SK-N-SH treated with all-trans-retinoic acid at 6 μM for 48 hours (cell line): ENCODE measurements around the gene SCIN.

Source experiments
- ATAC-seq: fragments of 200-7000 bp; cut with Tn5 transposase; 3 replicates; pipeline ENCODE4 v1.9.1; 2020; ENCODE audit warnings: mild to moderate bottlenecking, moderate library complexity
- BACH2 ChIP-seq: fragments of 250-450 bp; sonication (Bioruptor Pico); IDR thresholded peaks from 2 replicates; pipeline ENCODE4 v1.9.0; 2021; ENCODE audit warnings: mild to moderate bottlenecking, borderline replicate concordance
- ESRRG ChIP-seq: fragments of 250-450 bp; sonication (Bioruptor Pico); IDR thresholded peaks from 2 replicates; pipeline ENCODE4 v1.6.1; 2021; ENCODE audit warnings: mild to moderate bottlenecking
- GLIS3 ChIP-seq: fragments of 250-450 bp; sonication (Bioruptor Pico); IDR thresholded peaks from 2 replicates; pipeline ENCODE4 v1.5.0; 2020; ENCODE audit warnings: mild to moderate bottlenecking, moderate library complexity
- ISL1 ChIP-seq: fragments of 250-450 bp; sonication (Bioruptor Pico); IDR thresholded peaks from 2 replicates; pipeline ENCODE4 v2.1.2; 2022; ENCODE audit warnings: mild to moderate bottlenecking, moderate library complexity
- PPARA ChIP-seq: fragments of 250-450 bp; sonication (Bioruptor Pico); IDR thresholded peaks from 2 replicates; pipeline ENCODE4 v1.5.0; 2020; ENCODE audit warnings: mild to moderate bottlenecking, borderline replicate concordance
- RARB ChIP-seq: fragments of 250-450 bp; sonication (Bioruptor Pico); IDR thresholded peaks from 2 replicates; pipeline ENCODE4 v1.8.0; 2021; ENCODE audit warnings: mild to moderate bottlenecking, moderate library complexity
- TCF4 ChIP-seq: fragments of 250-450 bp; sonication (Bioruptor Pico); IDR thresholded peaks from 2 replicates; pipeline ENCODE4 v1.8.0; 2021; ENCODE audit warnings: mild to moderate bottlenecking, moderate library complexity, borderline replicate concordance
- TOX ChIP-seq: fragments of 250-450 bp; sonication (Bioruptor Pico); IDR thresholded peaks from 2 replicates; pipeline ENCODE4 v1.8.0; 2021; ENCODE audit warnings: mild to moderate bottlenecking, moderate library complexity, borderline replicate concordance
- TSHZ2 ChIP-seq: fragments of 250-450 bp; sonication (Bioruptor Pico); IDR thresholded peaks from 2 replicates; pipeline ENCODE4 v1.5.0; 2020; ENCODE audit warnings: mild to moderate bottlenecking, moderate library complexity
- ZC3H10 ChIP-seq: fragments of 250-450 bp; sonication (Bioruptor Pico); IDR thresholded peaks from 2 replicates; pipeline ENCODE4 v1.5.1; 2021; ENCODE audit warnings: mild to moderate bottlenecking, moderate library complexity
- ZFP3 ChIP-seq: fragments of 250-450 bp; sonication (Bioruptor Pico); IDR thresholded peaks from 2 replicates; pipeline ENCODE4 v1.5.0; 2020; ENCODE audit warnings: mild to moderate bottlenecking, moderate library complexity
- ZFP30 ChIP-seq: fragments of 450-650 bp; formaldehyde crosslinking; IDR thresholded peaks from 2 replicates; pipeline ENCODE4 v1.5.0; 2022; ENCODE audit warnings: mild to moderate bottlenecking, moderate library complexity
- ZNF565 ChIP-seq: fragments of 450-650 bp; formaldehyde crosslinking; conservative IDR thresholded peaks from 2 replicates; pipeline ENCODE4 v1.5.0; 2020; ENCODE audit warnings: low read depth, mild to moderate bottlenecking, moderate library complexity
- ZNF70 ChIP-seq: fragments of 450-650 bp; formaldehyde crosslinking; IDR thresholded peaks from 2 replicates; pipeline ENCODE4 v1.5.0; 2020; ENCODE audit warnings: mild to moderate bottlenecking, moderate library complexity
- ZNF8 ChIP-seq: fragments of 450-650 bp; formaldehyde crosslinking; IDR thresholded peaks from 2 replicates; pipeline ENCODE4 v1.5.0; 2020; ENCODE audit warnings: mild to moderate bottlenecking, moderate library complexity
- TF ChIP-seq, protein P1 (sequence below): fragments of 250-450 bp; sonication (Bioruptor Pico); IDR thresholded peaks from 2 replicates; pipeline ENCODE4 v1.8.0; 2020; ENCODE audit warnings: mild to moderate bottlenecking, moderate library complexity, borderline replicate concordance
- TF ChIP-seq, protein P2 (sequence below): fragments of 250-450 bp; sonication (Bioruptor Pico); IDR thresholded peaks from 2 replicates; pipeline ENCODE4 v1.5.1; 2020; ENCODE audit warnings: low read depth, mild to moderate bottlenecking, moderate library complexity
- TF ChIP-seq, protein P3 (sequence below): fragments of 250-450 bp; sonication (Bioruptor Pico); IDR thresholded peaks from 2 replicates; pipeline ENCODE4 v1.8.0; 2021; ENCODE audit warnings: low read depth, mild to moderate bottlenecking, moderate library complexity, borderline replicate concordance
- TF ChIP-seq, protein P4 (sequence below): fragments of 250-450 bp; sonication (Bioruptor Pico); IDR thresholded peaks from 2 replicates; pipeline ENCODE4 v1.5.1; 2021; ENCODE audit warnings: mild to moderate bottlenecking, moderate library complexity

Gene SCIN

GRCh38 chr7:12582362-12582761 is 11.8 kb downstream of the SCIN start (continued):
- TF ChIP-seq, protein P1, sequence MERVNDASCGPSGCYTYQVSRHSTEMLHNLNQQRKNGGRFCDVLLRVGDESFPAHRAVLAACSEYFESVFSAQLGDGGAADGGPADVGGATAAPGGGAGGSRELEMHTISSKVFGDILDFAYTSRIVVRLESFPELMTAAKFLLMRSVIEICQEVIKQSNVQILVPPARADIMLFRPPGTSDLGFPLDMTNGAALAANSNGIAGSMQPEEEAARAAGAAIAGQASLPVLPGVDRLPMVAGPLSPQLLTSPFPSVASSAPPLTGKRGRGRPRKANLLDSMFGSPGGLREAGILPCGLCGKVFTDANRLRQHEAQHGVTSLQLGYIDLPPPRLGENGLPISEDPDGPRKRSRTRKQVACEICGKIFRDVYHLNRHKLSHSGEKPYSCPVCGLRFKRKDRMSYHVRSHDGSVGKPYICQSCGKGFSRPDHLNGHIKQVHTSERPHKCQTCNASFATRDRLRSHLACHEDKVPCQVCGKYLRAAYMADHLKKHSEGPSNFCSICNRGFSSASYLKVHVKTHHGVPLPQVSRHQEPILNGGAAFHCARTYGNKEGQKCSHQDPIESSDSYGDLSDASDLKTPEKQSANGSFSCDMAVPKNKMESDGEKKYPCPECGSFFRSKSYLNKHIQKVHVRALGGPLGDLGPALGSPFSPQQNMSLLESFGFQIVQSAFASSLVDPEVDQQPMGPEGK (CRISPR knock-in tag), result no peak
- TF ChIP-seq ZNF70 (no peak), ZFP30 (CRISPR knock-in tag) (no peak), ZFP3 (no peak)

DNA sequence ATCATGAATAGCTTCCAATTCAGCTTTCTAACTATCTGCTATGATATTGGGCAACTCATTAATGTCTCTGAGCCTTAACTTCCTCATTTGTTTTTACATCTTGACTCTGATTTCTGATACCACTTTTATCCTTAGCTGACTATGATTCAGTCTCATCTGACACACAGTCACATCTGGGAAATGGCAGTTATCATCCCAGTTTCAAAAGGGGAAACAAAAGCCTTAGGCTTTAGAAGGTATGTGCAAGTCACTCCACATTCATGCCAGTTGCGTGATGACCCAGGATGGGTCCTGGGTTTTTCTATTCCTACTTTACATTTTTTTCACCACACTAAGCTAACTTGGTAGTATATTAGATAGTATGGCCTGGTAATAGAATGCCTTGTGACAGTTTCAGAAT is 12.7 kb downstream of the SCIN start:
- TF ChIP-seq ESRRG (CRISPR knock-in tag), result no peak
- no peak for TF ChIP-seq ZNF565 (CRISPR knock-in tag)
- TF ChIP-seq, protein P2, sequence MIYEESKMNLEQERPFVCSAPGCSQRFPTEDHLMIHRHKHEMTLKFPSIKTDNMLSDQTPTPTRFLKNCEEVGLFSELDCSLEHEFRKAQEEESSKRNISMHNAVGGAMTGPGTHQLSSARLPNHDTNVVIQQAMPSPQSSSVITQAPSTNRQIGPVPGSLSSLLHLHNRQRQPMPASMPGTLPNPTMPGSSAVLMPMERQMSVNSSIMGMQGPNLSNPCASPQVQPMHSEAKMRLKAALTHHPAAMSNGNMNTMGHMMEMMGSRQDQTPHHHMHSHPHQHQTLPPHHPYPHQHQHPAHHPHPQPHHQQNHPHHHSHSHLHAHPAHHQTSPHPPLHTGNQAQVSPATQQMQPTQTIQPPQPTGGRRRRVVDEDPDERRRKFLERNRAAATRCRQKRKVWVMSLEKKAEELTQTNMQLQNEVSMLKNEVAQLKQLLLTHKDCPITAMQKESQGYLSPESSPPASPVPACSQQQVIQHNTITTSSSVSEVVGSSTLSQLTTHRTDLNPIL (CRISPR knock-in tag), result no peak
- TF ChIP-seq ZFP30 (CRISPR knock-in tag), result no peak
- ATAC-seq, result no peak

DNA sequence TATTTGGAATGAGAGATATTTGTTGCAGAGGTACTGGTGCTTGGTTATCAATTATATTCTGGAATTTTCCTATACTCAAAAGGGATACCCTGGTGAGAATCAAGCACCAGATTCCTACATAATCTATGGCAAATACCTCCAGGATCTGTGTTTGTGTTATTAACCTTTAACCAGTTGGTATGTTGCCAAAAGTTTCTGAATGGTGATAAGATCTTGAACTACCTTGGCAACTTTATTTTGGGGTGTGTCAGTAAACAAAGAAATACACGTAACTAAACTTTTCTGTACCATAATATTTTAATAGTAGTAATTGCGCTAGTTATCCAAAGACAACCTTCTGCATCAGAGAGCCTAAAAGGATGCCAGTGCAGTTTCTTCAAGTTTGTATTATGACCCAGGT is 13.4 kb downstream of the SCIN start:
- TF ChIP-seq BACH2 (CRISPR knock-in tag), result no peak
- no peak for TF ChIP-seq ZNF565 (CRISPR knock-in tag)
- TF ChIP-seq, protein P3, sequence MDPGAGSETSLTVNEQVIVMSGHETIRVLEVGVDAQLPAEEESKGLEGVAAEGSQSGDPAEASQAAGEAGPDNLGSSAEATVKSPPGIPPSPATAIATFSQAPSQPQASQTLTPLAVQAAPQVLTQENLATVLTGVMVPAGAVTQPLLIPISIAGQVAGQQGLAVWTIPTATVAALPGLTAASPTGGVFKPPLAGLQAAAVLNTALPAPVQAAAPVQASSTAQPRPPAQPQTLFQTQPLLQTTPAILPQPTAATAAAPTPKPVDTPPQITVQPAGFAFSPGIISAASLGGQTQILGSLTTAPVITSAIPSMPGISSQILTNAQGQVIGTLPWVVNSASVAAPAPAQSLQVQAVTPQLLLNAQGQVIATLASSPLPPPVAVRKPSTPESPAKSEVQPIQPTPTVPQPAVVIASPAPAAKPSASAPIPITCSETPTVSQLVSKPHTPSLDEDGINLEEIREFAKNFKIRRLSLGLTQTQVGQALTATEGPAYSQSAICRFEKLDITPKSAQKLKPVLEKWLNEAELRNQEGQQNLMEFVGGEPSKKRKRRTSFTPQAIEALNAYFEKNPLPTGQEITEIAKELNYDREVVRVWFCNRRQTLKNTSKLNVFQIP, result no peak
- TF ChIP-seq TSHZ2 (CRISPR knock-in tag), result no peak
- no peak for ATAC-seq

DNA sequence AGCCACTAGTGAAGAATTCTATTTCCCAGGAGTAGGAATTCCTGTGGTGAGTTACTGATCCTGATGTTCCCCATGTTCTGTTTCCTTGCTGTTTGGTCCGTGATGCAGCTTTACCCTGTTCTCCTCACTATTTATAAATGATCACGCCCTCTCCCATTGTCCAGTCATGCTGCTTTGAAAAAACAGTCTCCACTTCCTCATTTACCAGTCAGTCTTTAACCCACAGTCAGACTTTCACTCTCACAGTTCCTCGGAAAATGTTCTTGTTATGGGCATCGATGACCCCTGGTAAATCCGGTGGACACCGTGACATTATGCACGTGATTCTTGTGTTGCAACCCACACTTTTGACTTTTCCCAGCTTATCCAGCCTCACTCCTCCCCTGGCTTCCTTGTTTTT is 14.4 kb downstream of the SCIN start:
- ATAC-seq, result no peak
- TF ChIP-seq ZNF8 (CRISPR knock-in tag), result no peak
- no peak for TF ChIP-seq BACH2 (CRISPR knock-in tag)
- TF ChIP-seq ZC3H10 (CRISPR knock-in tag), result no peak
- no peak for TF ChIP-seq TOX (CRISPR knock-in tag)
- TF ChIP-seq, protein P4, sequence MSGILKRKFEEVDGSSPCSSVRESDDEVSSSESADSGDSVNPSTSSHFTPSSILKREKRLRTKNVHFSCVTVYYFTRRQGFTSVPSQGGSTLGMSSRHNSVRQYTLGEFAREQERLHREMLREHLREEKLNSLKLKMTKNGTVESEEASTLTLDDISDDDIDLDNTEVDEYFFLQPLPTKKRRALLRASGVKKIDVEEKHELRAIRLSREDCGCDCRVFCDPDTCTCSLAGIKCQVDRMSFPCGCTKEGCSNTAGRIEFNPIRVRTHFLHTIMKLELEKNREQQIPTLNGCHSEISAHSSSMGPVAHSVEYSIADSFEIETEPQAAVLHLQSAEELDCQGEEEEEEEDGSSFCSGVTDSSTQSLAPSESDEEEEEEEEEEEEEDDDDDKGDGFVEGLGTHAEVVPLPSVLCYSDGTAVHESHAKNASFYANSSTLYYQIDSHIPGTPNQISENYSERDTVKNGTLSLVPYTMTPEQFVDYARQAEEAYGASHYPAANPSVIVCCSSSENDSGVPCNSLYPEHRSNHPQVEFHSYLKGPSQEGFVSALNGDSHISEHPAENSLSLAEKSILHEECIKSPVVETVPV (CRISPR knock-in tag), result no peak
- no peak for TF ChIP-seq PPARA (CRISPR knock-in tag)
- TF ChIP-seq ZFP30 (CRISPR knock-in tag), result no peak

DNA sequence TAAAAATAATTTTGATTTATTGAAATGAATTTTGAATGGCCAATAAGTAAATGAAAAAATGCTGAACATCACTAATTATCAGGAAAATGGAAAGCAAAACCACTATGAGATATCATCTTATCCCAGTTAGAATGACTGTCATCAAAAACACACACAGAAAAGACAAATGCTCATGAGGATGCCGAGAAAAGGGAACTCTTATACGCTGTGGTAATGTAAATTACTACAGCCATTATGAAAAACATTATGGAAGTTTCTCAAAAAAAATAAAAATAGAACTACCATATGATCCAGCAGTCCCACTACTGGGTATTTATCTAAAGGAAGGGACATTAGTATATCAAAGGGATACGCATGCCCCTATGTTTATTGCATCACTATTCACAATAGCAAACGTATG is 15.8 kb downstream of the SCIN start:
- TF ChIP-seq ZFP30 (CRISPR knock-in tag), result no peak
- TF ChIP-seq, protein P2 (CRISPR knock-in tag), result no peak
- TF ChIP-seq, protein P1 (CRISPR knock-in tag), result no peak
- no peak for TF ChIP-seq RARB
- TF ChIP-seq BACH2 (CRISPR knock-in tag), result no peak
- TF ChIP-seq ISL1 (CRISPR knock-in tag), result no peak
- no peak for TF ChIP-seq TCF4 (CRISPR knock-in tag)
- TF ChIP-seq, protein P4 (CRISPR knock-in tag), result no peak
- TF ChIP-seq TOX (CRISPR knock-in tag), result no peak
- TF ChIP-seq PPARA (CRISPR knock-in tag), result no peak
- no peak for TF ChIP-seq ZNF565 (CRISPR knock-in tag)
- TF ChIP-seq GLIS3, result no peak
- no peak for TF ChIP-seq ZNF8 (CRISPR knock-in tag)
- ATAC-seq, result no peak
